ENCODE measurements around the gene WAPL.
"Not testable (repeated sequence)": the region's sequence is repeated elsewhere in the genome, so short reads cannot be mapped to it uniquely, and the experiment has no call there.

Gene WAPL

GRCh38 chr10:86521678-86522509, at the start of gene WAPL:
Gene WAPL, minus strand, starts transcription at chr10:86521792. Its CDS starts 3,723 bp downstream, at chr10:86518069.
- DNase-seq (ENCODE audit: low read depth), result peak; percentile 62
- peak within 1 kb of the TSS; percentile 90 for H3K4me3 ChIP-seq (ENCODE audit: low read length)
- TF ChIP-seq, protein P1, sequence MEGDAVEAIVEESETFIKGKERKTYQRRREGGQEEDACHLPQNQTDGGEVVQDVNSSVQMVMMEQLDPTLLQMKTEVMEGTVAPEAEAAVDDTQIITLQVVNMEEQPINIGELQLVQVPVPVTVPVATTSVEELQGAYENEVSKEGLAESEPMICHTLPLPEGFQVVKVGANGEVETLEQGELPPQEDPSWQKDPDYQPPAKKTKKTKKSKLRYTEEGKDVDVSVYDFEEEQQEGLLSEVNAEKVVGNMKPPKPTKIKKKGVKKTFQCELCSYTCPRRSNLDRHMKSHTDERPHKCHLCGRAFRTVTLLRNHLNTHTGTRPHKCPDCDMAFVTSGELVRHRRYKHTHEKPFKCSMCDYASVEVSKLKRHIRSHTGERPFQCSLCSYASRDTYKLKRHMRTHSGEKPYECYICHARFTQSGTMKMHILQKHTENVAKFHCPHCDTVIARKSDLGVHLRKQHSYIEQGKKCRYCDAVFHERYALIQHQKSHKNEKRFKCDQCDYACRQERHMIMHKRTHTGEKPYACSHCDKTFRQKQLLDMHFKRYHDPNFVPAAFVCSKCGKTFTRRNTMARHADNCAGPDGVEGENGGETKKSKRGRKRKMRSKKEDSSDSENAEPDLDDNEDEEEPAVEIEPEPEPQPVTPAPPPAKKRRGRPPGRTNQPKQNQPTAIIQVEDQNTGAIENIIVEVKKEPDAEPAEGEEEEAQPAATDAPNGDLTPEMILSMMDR (conservative IDR thresholded peaks at IDR 0.05; ENCODE audit: low read depth, low read length), result no peak

GRCh38 chr10:86569335-86569734, 47.7 kb upstream of the WAPL start:
- no peak for DNase-seq (ENCODE audit: low read depth)
- TF ChIP-seq, protein P1 (conservative IDR thresholded peaks at IDR 0.05; ENCODE audit: low read depth, low read length), result no peak

GRCh38 chr10:86566518-86566917, 44.9 kb upstream of the WAPL start:
- DNase-seq (ENCODE audit: low read depth), result not testable (repeated sequence)
- TF ChIP-seq, protein P1 (conservative IDR thresholded peaks at IDR 0.05; ENCODE audit: low read depth, low read length), result peak; percentile 8

More at GRCh38 chr10:86569335-86569734, 47.7 kb upstream of the WAPL start:
- H3K4me3 ChIP-seq (ENCODE audit: low read length), result no peak overlapping the region

DNA sequence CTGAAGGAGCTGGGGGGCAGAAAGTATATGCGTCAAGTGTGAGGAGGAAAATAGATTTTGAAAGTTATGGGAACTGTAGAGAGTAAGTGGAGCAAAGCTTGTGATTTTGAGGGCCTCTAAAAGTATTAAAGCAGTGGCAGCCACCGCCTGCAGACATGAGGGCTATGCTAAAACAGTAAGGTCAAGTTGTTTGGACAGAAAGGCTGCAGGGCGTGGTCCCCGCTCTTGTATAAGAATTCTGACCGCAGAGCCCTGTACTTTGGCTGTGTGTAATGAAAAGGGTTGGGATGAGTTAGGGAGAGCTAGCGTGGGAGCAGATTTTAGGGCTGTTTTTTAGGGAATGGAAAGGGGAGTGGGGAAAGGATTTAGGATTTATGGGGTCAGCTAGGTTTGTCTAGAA, 41.7 kb upstream of the WAPL start:
- not testable (repeated sequence) for H3K4me3 ChIP-seq (ENCODE audit: low read length); DNase-seq (ENCODE audit: low read depth)

More at GRCh38 chr10:86566518-86566917, 44.9 kb upstream of the WAPL start:
- H3K4me3 ChIP-seq (ENCODE audit: low read length), result not testable (repeated sequence)

DNA sequence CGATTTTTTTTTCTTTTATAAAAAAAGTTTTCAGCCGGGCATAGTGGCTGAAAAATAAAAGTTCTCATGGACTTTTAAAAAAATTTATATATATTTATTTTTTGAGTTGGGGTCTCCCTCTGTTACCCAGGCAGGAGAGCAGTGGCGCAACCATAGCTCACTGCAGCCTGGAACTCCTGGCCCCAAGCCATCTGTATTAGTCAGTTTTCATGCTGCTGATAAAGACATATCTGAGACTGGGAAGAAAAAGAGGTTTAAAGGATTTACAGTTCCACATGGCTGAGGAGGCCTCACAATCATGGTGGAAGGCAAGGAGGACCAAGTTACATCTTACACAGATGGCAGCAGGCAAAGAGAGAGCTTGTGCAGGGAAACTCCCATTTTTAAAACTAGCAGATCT, 37.1 kb upstream of the WAPL start:
- not testable (repeated sequence) for H3K4me3 ChIP-seq (ENCODE audit: low read length); DNase-seq (ENCODE audit: low read depth)

- TF ChIP-seq, protein P1 (conservative IDR thresholded peaks at IDR 0.05; ENCODE audit: low read depth, low read length), result no peak
- no peak overlapping the region for H3K4me3 ChIP-seq (ENCODE audit: low read length)
- no peak for DNase-seq (ENCODE audit: low read depth)
Observed at GRCh38 chr10:86556933-86557649, 35.5 kb upstream of the WAPL start.

DNA sequence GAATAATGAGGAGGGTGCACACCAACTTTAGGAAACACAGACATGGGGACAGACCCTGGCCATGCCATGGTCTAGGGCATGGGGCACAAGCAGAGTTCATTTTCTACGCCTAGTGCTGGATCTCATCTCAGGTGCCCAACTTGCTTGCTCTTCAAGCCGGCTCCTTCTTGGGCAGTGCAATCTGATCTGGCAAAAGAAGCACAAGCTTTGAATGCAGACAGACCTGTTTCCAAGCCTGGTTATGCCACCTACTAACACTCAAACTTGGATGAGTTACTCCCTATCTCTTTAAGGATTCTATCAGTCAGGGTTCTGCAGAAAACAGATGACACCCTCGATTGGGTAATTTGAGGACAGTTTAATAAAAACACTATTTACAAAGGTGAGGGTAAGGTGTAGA, 34.9 kb upstream of the WAPL start:
- H3K4me3 ChIP-seq (ENCODE audit: low read length), result no peak overlapping the region
- TF ChIP-seq, protein P1 (conservative IDR thresholded peaks at IDR 0.05; ENCODE audit: low read depth, low read length), result no peak
- DNase-seq (ENCODE audit: low read depth), result no peak

DNA sequence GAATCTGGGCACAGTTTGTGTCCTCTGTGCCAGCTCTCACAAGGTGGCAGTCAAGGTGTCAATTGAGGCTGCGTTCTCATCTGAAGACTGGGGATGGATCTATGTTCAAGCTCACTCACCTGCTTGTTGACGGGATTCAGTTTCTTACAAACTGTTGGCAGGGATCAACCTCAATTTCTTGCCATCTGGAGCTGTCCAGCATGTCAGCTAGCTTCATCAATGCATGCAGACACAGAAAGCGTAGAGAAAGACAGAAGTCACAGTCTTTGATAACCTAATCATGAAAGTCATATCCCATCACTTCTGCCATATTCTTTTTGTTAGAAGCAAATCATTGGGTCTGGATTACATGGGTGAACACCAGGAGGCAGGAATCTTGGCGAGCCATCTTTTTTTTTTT, 32.0 kb upstream of the WAPL start:
- H3K4me3 ChIP-seq (ENCODE audit: low read length), result no peak overlapping the region
- TF ChIP-seq, protein P1 (conservative IDR thresholded peaks at IDR 0.05; ENCODE audit: low read depth, low read length), result no peak
- DNase-seq (ENCODE audit: low read depth), result no peak
